Forelimb muscle (tissue), 1 donor: Measurements from ENCODE around the gene TCEAL9. TPM values are rescaled to one million over a fixed set of nuclear protein-coding genes. Genes with fewer than 3 reads are reported as not detected.
A peak's percentile ranks its signal among the peaks of the same experiment; 100 is the strongest.
"Not testable (repeated sequence)": the region's sequence is repeated elsewhere in the genome, so short reads cannot be mapped to it uniquely, and the experiment has no call there.

Experiments used
- DNase-seq: peaks from one replicate; pipeline ENCODE4 v3.0.0-alpha.2; 2013; ENCODE audit warnings: low read depth
- polyA plus RNA-seq: library from polyadenylated mRNA; unstranded; fragments of 120-200 nt; gene quantifications from one replicate; pipeline ENCODE4 v1.2.1, GENCODE V29; 2013; ENCODE audit not compliant: insufficient read length

TCEAL9 gene
- polyA plus RNA-seq, result 131 TPM

- peak; percentile 84 for DNase-seq
Measured at GRCh38 chrX:103356130-103356798, at the start of gene TCEAL9. TCEAL9 (plus strand) TSS chrX:103356506; CDS start chrX:103357685, 1,179 bp downstream.

GRCh38 chrX:103309860-103310554, 46.3 kb upstream of the TCEAL9 start:
- DNase-seq, result no peak

- no peak for DNase-seq
Measured at GRCh38 chrX:103310555-103311398, 45.5 kb upstream of the TCEAL9 start, which contains the start of gene BEX2. BEX2 (minus strand) TSS chrX:103310990; CDS start chrX:103309976, 1,014 bp downstream.

GRCh38 chrX:103311399-103311780, 44.9 kb upstream of the TCEAL9 start:
- DNase-seq, result no peak

GRCh38 chrX:103329991-103330390, 26.3 kb upstream of the TCEAL9 start, which contains the start of gene TCEAL7:
TCEAL7 (plus strand) TSS chrX:103330239; CDS start chrX:103331404, 1,165 bp downstream.
- peak; percentile 62 for DNase-seq

- DNase-seq, result no peak
Measured at GRCh38 chrX:103330681-103331288, 25.5 kb upstream of the TCEAL9 start.

- DNase-seq, result no peak
Measured at GRCh38 chrX:103338663-103339062, 17.6 kb upstream of the TCEAL9 start.

- no peak for DNase-seq
Measured at GRCh38 chrX:103343105-103343504, 13.2 kb upstream of the TCEAL9 start.

- DNase-seq, result no peak
Measured at GRCh38 chrX:103344606-103345005, 11.7 kb upstream of the TCEAL9 start.

- no peak for DNase-seq
Measured at GRCh38 chrX:103347682-103348397, 8.5 kb upstream of the TCEAL9 start.

- no peak for DNase-seq
Measured at GRCh38 chrX:103356858-103357257, 552 bp downstream of the TCEAL9 start.

GRCh38 chrX:103357871-103358270, 1.6 kb downstream of the TCEAL9 start:
- DNase-seq, result no peak

GRCh38 chrX:103359605-103360004, 3.3 kb downstream of the TCEAL9 start:
- not testable (repeated sequence) for DNase-seq

- DNase-seq, result no peak
Measured at GRCh38 chrX:103360092-103360491, 3.8 kb downstream of the TCEAL9 start.

GRCh38 chrX:103360916-103361315, 4.6 kb downstream of the TCEAL9 start:
- no peak for DNase-seq

- no peak for DNase-seq
Measured at GRCh38 chrX:103361798-103362197, 5.5 kb downstream of the TCEAL9 start.

GRCh38 chrX:103362474-103362873, 6.2 kb downstream of the TCEAL9 start:
- no peak for DNase-seq

GRCh38 chrX:103363046-103363445, 6.7 kb downstream of the TCEAL9 start:
- no peak for DNase-seq

- DNase-seq, result no peak
Measured at GRCh38 chrX:103367502-103367901, 11.2 kb downstream of the TCEAL9 start.

GRCh38 chrX:103369479-103369878, 13.2 kb downstream of the TCEAL9 start:
- DNase-seq, result no peak

GRCh38 chrX:103372886-103373285, 16.6 kb downstream of the TCEAL9 start:
- no peak for DNase-seq
